Ureter (tissue), 1 donor: ENCODE data around the gene ADD3. TPM values are rescaled to one million over a fixed set of nuclear protein-coding genes. Genes with fewer than 3 reads are reported as not detected.

Experiments
- DNase-seq: peaks from one replicate; pipeline ENCODE4 v3.0.0-alpha.2; 2020; ENCODE audit warnings: low spot score
- total RNA-seq: library from RNA; stranded (reverse); gene quantifications from one replicate; pipeline ENCODE4 v1.2.4, GENCODE V29; 2023
- donor health status: DM: yes; HTN: yes; CAD: no.

The ADD3 gene, protein sequence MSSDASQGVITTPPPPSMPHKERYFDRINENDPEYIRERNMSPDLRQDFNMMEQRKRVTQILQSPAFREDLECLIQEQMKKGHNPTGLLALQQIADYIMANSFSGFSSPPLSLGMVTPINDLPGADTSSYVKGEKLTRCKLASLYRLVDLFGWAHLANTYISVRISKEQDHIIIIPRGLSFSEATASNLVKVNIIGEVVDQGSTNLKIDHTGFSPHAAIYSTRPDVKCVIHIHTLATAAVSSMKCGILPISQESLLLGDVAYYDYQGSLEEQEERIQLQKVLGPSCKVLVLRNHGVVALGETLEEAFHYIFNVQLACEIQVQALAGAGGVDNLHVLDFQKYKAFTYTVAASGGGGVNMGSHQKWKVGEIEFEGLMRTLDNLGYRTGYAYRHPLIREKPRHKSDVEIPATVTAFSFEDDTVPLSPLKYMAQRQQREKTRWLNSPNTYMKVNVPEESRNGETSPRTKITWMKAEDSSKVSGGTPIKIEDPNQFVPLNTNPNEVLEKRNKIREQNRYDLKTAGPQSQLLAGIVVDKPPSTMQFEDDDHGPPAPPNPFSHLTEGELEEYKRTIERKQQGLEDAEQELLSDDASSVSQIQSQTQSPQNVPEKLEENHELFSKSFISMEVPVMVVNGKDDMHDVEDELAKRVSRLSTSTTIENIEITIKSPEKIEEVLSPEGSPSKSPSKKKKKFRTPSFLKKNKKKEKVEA
- 140 TPM for total RNA-seq

DNA sequence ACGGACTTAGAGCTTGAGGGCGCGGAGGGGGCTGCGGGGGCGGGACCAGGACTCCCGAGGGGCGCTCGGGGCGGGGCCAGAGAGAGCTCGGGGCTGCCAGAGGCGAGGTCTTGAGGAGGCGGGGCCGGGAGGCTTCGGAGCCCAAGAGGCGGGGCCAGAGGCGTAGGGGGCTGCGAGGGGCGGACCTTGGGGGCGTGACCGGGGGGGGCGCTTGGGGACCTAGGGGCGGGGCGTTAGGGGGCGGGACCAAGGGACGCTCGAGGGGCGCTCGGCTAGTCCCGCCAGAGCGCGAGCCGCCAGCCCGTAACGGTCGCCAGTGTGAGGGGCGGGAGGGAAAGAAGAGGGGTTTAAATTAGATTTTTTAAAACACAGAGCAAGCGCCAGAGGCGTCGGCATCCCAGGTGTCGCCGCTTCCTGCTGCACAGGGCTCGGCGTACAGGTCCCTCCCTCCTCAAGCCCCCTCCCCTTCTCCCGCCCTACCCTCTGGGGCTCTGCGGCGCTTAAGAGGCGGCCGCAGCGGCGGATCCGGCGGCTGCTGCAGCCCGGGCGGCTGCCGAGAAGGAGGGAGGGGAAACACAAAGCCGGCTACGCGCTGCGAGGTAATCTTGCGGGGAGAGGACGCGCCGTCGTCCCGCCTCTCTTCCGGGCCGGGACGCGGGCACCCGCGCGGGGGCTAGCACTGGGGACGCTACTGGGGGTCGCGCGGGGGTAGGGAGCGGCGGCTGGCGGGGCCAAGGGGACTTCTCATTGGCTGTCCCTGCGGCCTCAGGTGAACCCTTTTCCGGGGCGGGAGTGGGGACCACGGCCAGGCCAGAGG, at the start of gene ADD3:
ADD3 (plus strand) TSS at position 284 of the 817 bp plus-strand sequence. CDS start 92,670 bp downstream, outside the sequence.
- DNase-seq, result peak; percentile 95

DNA sequence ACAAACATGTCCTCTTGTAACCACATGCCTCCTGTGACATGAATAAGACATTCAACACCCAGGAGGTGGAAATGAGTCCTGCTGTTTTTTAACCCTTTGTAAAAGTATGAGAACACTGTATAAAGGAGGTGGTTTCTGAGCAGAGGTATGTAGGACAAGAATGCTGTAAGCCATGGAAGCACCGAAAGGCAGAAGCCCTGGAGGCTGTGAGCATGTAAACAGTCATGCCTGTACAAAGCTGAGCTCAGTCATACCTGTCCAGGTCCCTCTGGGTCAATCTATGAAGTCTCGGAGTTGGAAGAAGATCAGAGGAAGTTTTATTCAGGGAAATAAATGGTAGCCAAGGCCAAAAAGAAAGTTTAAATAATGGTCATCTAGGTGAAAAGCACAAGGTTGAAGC, 49.7 kb upstream of the ADD3 start:
- DNase-seq, result no peak

DNA sequence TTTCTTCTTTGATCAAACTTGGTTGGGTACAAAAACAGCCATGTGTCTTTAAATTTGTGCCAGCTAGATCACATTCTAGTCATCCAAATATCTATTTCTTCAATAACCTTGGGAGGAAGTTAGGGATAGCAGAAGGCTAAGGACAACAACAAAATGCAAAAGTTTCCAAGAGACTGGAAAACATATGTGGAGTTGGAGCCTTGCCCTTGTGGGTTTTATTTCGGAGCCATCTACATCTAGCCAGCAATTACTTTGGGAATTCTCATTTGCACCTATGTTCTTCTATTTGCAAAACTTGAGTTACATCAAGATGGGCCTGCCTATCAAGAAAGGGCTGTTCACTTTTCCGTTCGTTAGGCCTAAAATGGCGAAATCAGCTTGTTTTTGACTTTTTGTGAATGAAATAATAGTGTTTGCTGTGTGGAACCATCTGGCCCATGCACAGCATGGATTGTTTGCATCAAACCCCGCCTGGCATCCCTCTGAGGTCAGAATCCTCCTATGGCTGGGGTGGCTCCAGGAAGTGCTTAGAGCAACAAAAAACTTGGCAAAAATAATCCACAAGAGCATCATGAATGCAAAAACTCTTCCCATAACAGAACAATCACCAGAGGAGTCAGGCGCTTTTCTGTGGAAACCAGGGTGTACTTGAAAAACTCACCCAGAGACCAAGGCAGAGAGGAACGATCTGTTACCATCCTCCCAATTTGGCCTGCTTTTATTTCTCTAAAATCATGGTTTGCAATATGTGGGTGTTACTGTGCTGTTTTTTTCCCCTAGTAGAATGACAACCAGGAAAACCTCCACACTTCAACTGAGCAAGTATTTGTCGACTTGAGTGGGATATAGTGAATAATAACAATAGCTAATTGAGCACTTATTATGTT, 48.3 kb upstream of the ADD3 start:
- DNase-seq, result no peak

DNA sequence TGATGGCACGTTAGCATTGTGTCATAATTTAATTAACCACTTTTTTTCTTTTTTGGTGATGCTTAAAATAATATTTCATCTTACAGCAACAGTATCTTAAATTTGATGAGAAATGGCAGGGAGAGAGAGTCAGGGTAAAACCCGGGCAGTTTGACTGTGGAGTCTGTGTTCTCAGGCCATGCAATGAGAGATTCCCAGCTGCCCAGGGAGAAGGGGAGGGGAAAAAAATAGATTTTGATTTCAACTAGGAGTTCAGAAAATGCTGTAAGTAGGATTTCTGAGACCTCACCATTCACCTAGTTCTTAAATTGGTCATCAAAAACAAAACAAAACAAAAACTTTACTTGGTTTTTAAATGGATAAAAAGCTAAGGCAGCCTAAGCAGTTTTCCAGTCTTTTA, 47.1 kb upstream of the ADD3 start:
- DNase-seq, result no peak

DNA sequence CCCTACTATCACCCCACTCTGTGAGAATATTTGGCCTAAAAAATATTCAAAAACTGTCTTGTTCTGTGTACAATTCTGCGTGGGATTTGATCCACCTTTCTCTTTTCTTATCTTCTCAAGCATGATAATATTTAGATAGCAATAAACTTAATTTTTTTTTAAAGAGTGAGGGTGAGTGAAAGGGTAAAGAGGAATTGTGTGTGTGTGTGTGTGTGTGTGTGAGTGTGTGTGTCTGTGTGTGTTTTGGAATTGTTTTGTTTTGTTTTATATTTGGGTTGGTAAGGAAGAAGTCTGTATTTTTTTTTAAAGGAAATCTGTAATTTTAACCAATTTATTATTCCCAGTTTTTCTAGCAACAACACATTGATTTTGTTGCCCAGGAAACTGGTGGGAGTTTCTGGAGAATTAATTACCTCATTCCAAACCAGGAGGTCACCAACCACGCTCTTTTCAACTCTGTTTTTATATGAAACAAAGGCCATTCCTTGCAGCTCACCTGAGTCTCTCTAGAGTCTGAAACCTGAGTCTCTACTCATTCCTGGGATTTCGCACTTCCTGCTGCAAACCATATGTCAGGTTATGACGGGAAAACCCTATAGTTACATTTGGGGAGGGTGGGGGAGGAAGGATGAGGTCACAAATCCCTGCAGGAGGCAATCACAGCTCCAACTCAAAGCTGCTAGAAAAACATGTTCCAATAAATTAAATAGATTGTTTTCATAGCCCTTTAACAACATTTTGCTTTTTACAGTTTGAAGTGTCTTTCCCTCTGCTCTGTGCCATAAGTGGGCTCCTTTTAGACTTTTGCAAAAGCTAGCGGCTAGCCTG, 46.4 kb upstream of the ADD3 start:
- DNase-seq, result no peak

DNA sequence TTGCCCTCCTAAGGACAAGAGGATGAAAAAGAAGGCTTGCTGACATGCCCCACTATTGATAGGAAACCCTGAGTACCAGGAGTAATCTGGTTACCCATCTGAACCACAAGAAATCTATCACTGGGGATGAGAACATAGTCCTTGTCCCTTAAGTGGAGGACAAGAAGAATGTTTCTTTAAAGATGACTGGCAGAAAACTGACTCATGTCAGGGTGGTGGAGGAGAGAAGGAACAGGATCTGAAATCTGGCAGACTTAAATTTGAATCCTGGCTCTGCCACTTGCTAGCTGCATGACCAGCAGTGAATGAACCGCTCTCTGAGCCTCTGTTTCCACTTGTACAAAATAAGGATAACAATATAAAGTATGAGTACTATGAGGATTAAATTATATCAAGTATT, 45.5 kb upstream of the ADD3 start:
- DNase-seq, result no peak

DNA sequence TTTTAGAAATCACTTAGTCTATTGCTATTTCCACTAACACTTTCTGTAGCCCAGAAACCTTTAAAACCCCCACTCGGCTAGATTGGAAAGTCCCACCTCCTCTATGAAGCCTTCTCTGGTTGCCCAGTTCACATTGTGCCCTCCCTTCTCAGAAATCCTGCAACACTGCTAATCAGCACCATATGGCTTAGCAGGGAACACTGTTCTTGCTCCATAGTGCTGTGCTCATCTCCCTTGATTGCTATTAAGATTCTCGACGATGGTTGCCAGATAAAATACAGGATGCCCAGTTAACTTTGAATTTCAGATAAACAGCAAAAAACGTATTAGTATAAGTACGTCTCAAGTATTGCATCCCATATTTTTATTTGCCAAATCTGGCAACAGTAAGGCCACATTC, 44.3 kb upstream of the ADD3 start:
- DNase-seq, result no peak

DNA sequence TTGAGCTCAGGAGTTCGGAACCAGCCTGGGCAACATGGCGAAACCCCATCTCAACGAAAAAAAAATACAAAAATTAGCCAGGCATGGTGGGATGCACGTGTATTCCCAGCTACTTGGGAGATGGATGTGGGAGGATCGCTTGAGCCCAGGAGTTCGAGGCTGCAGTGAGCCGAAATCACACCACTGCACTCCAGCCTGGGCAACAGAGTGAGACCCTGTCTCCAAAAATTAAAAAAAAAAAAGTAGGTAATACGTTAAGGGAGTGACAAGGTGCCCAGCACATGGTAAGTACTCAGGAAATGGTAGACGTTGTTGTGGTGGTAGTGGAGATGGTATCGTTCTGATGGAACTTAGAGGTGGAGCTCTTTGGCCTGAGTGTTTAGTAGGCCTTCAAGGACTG, 43.5 kb upstream of the ADD3 start:
- no peak for DNase-seq

DNA sequence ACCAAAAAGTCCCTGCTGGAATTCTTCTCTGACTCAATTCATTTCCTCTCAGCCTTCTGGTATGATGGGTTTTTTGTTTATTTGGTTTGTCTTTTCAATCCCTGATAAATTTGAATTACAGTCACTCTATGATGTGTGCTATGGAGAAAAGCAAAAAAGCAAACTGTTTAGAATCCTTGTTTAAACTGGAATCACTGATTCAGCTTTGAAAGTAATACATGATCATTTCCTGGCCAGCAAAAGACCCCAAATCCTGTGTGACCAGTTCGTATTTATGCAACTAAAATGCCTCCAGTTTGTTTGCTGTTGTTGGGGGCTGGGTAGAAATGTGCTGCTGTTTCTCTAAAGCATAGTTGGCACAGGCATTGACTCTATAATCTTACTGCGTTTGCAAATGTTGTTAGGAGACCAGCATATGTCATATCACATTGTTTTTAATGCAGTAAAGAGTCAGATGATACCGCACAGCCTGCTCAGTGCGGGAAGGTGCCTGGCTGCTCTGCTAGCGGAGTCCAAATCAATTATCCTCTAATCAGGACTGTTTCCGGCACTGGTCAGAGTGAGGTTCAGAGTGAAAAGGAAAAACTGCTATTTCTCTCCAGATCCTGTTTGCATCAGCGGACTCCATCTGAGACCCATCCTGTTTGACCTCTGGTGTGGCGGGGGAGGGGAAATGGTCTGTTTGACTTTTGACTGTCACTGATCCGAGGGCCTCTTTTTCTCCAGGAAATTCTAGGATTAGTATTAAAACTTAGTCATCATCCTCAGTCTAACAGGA, 40.6 kb upstream of the ADD3 start:
- DNase-seq, result no peak

DNA sequence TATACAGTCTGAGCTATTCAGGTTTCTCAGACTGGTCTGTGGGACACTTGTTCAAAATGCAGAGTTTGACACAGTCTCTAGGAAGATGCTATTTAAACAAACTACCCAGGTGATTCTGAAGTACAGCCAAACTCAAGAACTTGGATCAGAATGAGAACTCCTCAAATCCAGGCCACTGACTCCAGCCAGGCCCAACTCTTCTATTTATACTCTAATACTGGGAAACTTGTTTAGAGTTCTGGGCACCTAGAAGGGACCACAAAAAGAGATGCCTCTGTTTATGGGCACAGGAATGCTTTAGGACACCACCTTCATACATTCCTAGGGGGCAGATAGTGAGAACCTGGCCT, 40.1 kb upstream of the ADD3 start:
- no peak for DNase-seq

DNA sequence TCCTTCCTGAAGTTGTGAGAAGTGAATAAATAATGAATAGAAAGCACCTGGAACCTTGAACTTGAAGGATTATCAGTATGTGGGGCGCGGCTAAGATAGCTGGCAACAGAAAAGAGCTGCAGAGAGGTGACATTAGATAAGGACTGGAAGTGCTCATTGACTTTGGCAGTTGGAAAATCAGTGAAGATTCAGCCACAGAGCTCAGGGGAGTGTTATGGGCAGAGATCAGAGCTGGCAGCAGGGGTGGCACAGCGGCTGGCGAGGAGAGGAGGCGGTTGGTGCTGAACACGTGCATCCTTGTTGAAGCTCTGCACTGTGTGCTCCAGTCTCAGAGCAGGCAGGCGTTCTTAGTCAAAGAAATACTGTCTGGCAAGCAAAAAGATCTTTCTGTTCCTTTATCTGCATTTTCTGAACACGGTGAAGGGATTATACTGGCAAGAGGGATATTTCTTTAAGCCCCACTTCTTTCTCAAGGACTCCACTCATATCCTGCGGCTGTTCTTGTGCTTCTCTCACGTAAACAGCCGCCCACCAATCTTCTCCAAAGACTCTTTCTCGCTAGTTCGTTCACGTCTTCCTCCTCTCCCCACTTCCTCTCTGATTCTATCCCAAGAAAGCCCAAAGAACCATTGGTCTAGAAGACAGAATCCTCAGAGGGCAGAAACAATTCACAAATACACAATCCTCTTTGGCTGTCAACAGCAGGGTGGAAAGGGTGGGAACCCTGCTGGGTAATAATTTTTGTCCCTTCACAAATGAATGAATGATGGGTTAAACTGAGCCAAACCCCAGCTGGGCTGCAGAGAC, 38.6 kb upstream of the ADD3 start:
- DNase-seq, result no peak

DNA sequence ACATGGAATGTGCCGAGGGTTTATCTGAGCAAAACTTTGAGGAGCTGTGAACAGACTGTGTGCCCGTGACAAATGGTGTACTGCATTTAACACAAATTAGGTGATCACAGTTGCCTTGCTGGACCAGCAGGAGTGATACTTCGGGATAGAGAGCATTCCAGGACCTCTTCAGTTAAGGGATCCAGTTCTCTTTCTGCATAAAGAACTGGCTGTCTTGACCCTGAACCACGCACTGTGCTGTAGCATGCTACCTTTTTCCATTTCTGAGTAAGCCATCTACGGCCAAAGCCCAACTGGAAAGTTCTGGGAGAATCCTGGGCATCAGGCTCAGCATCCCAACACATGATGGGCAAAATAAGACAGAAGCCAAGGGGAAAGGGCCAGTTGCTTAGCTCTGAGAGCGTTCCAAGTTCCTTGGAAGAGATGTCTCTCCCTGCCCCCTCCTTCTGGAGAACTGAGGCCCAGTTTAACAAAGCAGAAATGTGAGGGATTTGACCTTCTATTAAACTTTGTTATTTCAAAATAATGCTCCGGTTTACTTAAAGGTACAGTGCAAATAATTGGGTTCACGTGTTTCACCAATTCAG, 37.9 kb upstream of the ADD3 start:
- no peak for DNase-seq

DNA sequence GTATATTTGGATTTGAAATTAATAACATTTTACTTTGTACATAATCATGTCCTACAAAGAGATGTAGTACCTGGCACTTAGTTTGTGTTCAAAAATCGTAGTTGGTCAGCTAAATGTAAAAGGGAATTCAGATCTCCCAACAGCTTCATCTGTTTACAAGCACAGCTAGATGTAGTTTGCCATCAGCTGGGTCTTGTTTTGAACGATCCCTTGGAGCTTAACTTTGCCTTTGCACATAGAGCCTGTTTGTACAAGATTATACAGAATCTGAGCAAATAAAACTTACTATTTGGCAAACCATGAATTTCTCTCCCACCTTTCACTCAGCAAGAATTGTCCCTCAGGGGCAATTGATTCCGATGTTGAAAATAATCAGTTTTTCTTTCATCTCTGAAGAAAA, 36.1 kb upstream of the ADD3 start:
- DNase-seq, result no peak

DNA sequence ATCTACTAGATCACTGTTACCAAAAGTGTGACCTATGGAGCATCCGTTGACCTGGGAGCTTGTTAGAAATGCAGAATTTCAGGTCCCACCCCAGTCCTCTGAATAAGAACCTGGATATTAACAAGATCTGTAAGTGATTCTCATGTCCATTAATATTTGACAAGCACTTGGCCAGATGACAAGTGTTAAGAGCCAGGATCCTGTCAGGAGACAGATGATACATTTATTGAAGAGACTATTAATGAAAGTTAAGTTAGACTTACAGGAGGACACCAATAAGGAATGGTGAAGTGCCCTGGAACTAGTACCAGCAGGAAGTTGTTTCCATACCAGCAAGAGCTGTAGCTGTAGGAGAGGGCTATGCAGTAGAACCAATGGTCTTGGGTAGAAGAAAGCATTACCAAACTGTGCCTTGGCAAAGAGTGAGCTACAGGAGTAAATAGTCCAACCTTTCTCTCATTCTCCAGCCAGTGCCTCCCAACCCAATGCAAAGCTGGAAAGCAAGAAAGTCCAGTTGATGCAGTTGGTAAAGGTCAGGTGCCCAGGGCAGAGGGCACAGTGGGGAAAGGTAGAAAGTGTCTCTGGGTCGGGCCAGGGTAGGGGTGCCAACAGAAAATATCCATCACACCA, 35.3 kb upstream of the ADD3 start:
- DNase-seq, result no peak

DNA sequence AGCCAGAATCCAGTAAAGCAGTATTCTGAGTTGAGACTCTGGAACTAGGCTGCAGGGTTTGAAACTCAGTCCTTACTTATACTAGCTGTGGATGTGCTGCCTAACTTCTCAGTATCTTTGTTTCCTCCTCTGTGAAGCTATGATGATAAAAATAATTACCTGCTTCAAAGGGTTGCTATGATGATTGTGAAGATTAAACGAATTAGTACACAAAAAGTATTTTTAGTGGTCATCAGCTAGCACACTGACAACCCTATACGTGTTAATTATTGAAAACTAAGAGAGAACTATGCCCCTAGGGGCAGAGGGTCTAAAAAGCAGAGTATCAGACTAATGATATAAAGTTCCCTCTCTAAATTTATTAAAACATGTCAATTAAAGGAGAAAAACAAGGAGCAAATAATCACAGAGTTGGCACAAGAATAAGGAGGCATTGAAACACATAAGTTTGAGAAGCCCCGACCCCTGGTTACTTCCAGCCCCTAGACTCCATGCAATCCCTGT, 34.4 kb upstream of the ADD3 start:
- DNase-seq, result no peak

DNA sequence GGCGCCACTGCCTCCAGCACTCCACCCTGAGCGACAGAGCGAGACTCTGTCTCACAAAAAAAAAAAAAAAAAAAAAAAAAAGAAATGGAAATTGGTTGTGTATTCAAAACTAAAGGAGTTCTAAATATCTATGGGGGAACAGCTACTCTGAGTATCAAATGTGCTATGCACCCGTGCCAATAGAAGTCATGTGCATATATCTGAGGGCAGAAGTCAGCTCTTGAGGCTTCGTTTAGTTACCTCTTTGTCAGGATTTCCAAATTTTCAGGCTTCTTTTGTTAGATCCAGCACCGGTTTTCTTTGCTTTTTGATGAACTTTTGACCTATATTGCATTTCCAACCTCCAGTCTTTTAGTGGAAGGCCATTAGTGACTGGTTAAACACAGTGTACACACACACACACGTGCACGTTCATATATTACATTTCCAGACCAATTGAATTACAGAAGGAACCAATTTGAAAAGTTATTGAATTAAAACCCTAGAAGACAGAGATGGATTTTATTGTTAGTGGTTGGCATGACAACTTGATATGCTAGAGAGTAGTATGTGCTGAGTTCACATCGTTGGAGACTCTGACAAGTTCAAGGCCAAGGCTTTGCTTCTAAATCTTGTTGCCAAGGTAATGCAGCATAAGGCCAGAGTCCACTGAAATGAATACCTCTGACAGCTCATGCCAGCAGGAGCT, 33.1 kb upstream of the ADD3 start:
- no peak for DNase-seq
